HepG2 (cell line): ENCODE data around the gene FAM53C. TPM values are rescaled to one million over a fixed set of nuclear protein-coding genes. Genes with fewer than 3 reads are reported as not detected.
A peak's percentile ranks its signal among the peaks of the same experiment; 100 is the strongest.

ENCODE experiments used
- BHLHE40 ChIP-seq: IDR thresholded peaks from 2 replicates; pipeline ENCODE4 v1.6.1; 2011; ENCODE audit warnings: low read length, improper control_type of control experiment
- GABPB1 ChIP-seq: IDR thresholded peaks from 2 replicates; pipeline ENCODE4 v1.6.1; 2016; ENCODE audit warnings: mild to moderate bottlenecking, missing genetic modification reagents, moderate library complexity, missing compliant biosample characterization
- GATAD2A ChIP-seq: IDR thresholded peaks from 2 replicates; pipeline ENCODE4 v1.6.1; 2016
- JUND ChIP-seq: sonication (generic); formaldehyde crosslinking; IDR thresholded peaks from 2 replicates; pipeline ENCODE4 v1.8.0; 2022; ENCODE audit warnings: mild to moderate bottlenecking, missing genetic modification reagents
- SMAD3 ChIP-seq: sonication (generic); formaldehyde crosslinking; IDR thresholded peaks from 2 replicates; pipeline ENCODE4 v1.4.0; 2020; ENCODE audit warnings: missing genetic modification reagents
- TRAFD1 ChIP-seq: sonication (generic); formaldehyde crosslinking; IDR thresholded peaks from 2 replicates; pipeline ENCODE4 v1.5.1; 2020; ENCODE audit warnings: missing genetic modification reagents, mild to moderate bottlenecking, borderline replicate concordance
- WIZ ChIP-seq: sonication (generic); formaldehyde crosslinking; IDR thresholded peaks from 2 replicates; pipeline ENCODE4 v1.5.1; 2020; ENCODE audit warnings: mild to moderate bottlenecking, missing genetic modification reagents
- ZNF160 ChIP-seq: sonication (generic); formaldehyde crosslinking; IDR thresholded peaks from 2 replicates; pipeline ENCODE4 v1.8.0; 2022; ENCODE audit warnings: mild to moderate bottlenecking, inconsistent platforms, missing genetic modification reagents
- ZNF329 ChIP-seq: sonication (generic); formaldehyde crosslinking; IDR thresholded peaks from 2 replicates; pipeline ENCODE4 v1.9.0; 2021; ENCODE audit warnings: low read depth, mild to moderate bottlenecking, missing genetic modification reagents
- ZNF337 ChIP-seq: sonication (generic); formaldehyde crosslinking; IDR thresholded peaks from 2 replicates; pipeline ENCODE4 v1.5.1; 2020; ENCODE audit warnings: missing genetic modification reagents, low read depth, mild to moderate bottlenecking, borderline replicate concordance
- ZNF678 ChIP-seq: sonication (generic); formaldehyde crosslinking; IDR thresholded peaks from 2 replicates; pipeline ENCODE4 v1.4.0; 2020; ENCODE audit warnings: mild to moderate bottlenecking, missing genetic modification reagents
- ZNF709 ChIP-seq: sonication (generic); formaldehyde crosslinking; IDR thresholded peaks from 2 replicates; pipeline ENCODE4 v1.5.0; 2020; ENCODE audit warnings: mild to moderate bottlenecking, missing genetic modification reagents
- ZNF777 ChIP-seq: sonication (generic); formaldehyde crosslinking; IDR thresholded peaks from 2 replicates; pipeline ENCODE4 v1.4.0; 2020; ENCODE audit warnings: missing genetic modification reagents
- polyA plus RNA-seq, 8 experiments: library from polyadenylated mRNA; depleted of rRNA in 3 of 8; stranded (reverse) in 7 of 8; unstranded in 1 of 8; fragments of >200 nt; fragmentation: Illumina TruSeq in 4 of 8; extraction: Trizol in 4 of 8; gene quantifications; 2 replicates each; pipeline versions ENCODE4 v1.2.1 to v1.2.3, GENCODE V29; 2011 to 2016; ENCODE audit warnings: low read depth in 4 of 8, missing spikeins in 1 of 8, mixed read lengths in 1 of 8; ENCODE audit not compliant: insufficient read depth in 1 of 8
- total RNA-seq, 5 experiments: library from RNA; depleted of rRNA; stranded (reverse); fragments of >200 nt; fragmentation: Illumina TruSeq; extraction: Trizol; gene quantifications; 2 replicates each; pipeline ENCODE4 v1.2.3, GENCODE V29; 2016; ENCODE audit warnings: low read depth in 1 of 5
- TF ChIP-seq, protein P1 (sequence below): IDR thresholded peaks from 2 replicates; pipeline ENCODE4 v1.6.1; 2016; ENCODE audit warnings: mild to moderate bottlenecking, missing biosample characterization, missing genetic modification reagents
- TF ChIP-seq, protein P2 (sequence below): sonication (generic); formaldehyde crosslinking; IDR thresholded peaks from 2 replicates; pipeline ENCODE4 v1.5.1; 2020; ENCODE audit warnings: mild to moderate bottlenecking, missing genetic modification reagents, moderate library complexity
- TF ChIP-seq, protein P3 (sequence below): sonication (generic); formaldehyde crosslinking; IDR thresholded peaks from 2 replicates; pipeline ENCODE4 v1.4.0; 2020; ENCODE audit warnings: mild to moderate bottlenecking, missing genetic modification reagents, borderline replicate concordance
- TF ChIP-seq, protein P4 (sequence below): sonication (generic); formaldehyde crosslinking; IDR thresholded peaks from 2 replicates; pipeline ENCODE4 v1.4.0; 2020; ENCODE audit warnings: missing genetic modification reagents

Gene FAM53C
- total and polyA plus RNA-seq, 2 of the 13 experiments (the other 11 are each of a cell fraction or from before 2014, with no cell fraction given) = 26.9 to 30.1 TPM

DNA sequence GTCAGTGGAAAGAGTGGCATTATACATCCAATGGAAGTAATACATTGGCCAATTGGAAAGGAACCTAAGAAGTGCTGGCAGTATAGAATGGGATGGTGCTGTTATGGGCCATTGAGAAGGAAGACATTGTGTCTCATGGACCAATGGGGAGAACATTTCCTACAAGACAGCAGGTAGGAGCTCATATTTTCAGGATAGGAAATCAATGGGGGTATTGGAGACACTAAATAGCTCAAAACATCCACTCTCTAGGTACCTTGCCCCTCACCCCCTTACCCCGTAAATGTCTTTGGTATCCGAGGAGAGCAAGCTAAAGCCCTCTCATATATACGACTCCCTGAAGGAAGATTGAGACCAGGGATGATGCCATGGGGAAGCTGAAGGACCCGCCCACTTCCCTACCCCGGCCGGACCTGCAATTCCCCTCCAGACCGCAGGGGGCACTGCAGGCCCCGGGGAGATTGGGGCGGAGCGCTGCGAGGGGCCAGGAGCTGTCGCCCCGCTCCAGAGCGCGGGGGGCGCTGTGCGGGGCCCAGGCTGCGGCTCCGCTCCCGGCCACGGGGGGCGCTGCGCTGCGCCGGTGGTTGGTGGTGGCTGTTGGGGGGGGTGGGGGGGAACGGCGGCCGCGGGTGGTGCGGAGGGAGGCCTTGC is 14.1 kb downstream of the FAM53C start, which contains the start of gene KDM3B (continued):
- TF ChIP-seq, protein P1, sequence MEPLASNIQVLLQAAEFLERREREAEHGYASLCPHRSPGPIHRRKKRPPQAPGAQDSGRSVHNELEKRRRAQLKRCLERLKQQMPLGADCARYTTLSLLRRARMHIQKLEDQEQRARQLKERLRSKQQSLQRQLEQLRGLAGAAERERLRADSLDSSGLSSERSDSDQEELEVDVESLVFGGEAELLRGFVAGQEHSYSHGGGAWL (CRISPR knock-in tag) = no peak
- TF ChIP-seq, protein P2, sequence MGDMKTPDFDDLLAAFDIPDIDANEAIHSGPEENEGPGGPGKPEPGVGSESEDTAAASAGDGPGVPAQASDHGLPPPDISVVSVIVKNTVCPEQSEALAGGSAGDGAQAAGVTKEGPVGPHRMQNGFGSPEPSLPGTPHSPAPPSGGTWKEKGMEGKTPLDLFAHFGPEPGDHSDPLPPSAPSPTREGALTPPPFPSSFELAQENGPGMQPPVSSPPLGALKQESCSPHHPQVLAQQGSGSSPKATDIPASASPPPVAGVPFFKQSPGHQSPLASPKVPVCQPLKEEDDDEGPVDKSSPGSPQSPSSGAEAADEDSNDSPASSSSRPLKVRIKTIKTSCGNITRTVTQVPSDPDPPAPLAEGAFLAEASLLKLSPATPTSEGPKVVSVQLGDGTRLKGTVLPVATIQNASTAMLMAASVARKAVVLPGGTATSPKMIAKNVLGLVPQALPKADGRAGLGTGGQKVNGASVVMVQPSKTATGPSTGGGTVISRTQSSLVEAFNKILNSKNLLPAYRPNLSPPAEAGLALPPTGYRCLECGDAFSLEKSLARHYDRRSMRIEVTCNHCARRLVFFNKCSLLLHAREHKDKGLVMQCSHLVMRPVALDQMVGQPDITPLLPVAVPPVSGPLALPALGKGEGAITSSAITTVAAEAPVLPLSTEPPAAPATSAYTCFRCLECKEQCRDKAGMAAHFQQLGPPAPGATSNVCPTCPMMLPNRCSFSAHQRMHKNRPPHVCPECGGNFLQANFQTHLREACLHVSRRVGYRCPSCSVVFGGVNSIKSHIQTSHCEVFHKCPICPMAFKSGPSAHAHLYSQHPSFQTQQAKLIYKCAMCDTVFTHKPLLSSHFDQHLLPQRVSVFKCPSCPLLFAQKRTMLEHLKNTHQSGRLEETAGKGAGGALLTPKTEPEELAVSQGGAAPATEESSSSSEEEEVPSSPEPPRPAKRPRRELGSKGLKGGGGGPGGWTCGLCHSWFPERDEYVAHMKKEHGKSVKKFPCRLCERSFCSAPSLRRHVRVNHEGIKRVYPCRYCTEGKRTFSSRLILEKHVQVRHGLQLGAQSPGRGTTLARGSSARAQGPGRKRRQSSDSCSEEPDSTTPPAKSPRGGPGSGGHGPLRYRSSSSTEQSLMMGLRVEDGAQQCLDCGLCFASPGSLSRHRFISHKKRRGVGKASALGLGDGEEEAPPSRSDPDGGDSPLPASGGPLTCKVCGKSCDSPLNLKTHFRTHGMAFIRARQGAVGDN (CRISPR knock-in tag) = peak; percentile 59; the same call in 1 of the 2 replicates
- TF ChIP-seq ZNF678 (CRISPR knock-in tag) (no peak), SMAD3 (CRISPR knock-in tag) (peak; percentile 57; the same call in 1 of the 2 replicates), ZNF337 (CRISPR knock-in tag) (no peak), ZNF329 (CRISPR knock-in tag) (no peak), ZNF777 (CRISPR knock-in tag) (no peak), ZNF709 (CRISPR knock-in tag) (no peak), BHLHE40 (peak; percentile 36; the same call in 1 of the 2 replicates), JUND (CRISPR knock-in tag) (peak; percentile 39; the same call in 1 of the 2 replicates), ZNF160 (CRISPR knock-in tag) (0 out of 2 replicates have a peak, but pooled peaks have one; percentile 58), GATAD2A (CRISPR knock-in tag) (peak; percentile 55), GABPB1 (CRISPR knock-in tag) (peak; percentile 67), WIZ (CRISPR knock-in tag) (0 out of 2 replicates have a peak, but pooled peaks have one; percentile 1), TRAFD1 (CRISPR knock-in tag) (no peak)
- TF ChIP-seq, protein P3, sequence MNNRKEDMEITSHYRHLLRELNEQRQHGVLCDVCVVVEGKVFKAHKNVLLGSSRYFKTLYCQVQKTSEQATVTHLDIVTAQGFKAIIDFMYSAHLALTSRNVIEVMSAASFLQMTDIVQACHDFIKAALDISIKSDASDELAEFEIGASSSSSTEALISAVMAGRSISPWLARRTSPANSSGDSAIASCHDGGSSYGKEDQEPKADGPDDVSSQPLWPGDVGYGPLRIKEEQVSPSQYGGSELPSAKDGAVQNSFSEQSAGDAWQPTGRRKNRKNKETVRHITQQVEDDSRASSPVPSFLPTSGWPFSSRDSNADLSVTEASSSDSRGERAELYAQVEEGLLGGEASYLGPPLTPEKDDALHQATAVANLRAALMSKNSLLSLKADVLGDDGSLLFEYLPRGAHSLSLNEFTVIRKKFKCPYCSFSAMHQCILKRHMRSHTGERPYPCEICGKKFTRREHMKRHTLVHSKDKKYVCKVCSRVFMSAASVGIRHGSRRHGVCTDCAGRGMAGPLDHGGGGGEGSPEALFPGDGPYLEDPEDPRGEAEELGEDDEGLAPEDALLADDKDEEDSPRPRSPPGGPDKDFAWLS (CRISPR knock-in tag) = 0 out of 2 replicates have a peak, but pooled peaks have one; percentile 42
- TF ChIP-seq, protein P4, sequence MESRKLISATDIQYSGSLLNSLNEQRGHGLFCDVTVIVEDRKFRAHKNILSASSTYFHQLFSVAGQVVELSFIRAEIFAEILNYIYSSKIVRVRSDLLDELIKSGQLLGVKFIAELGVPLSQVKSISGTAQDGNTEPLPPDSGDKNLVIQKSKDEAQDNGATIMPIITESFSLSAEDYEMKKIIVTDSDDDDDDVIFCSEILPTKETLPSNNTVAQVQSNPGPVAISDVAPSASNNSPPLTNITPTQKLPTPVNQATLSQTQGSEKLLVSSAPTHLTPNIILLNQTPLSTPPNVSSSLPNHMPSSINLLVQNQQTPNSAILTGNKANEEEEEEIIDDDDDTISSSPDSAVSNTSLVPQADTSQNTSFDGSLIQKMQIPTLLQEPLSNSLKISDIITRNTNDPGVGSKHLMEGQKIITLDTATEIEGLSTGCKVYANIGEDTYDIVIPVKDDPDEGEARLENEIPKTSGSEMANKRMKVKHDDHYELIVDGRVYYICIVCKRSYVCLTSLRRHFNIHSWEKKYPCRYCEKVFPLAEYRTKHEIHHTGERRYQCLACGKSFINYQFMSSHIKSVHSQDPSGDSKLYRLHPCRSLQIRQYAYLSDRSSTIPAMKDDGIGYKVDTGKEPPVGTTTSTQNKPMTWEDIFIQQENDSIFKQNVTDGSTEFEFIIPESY = peak; percentile 92
